Measurements from ENCODE around the gene HYAL2.

DNA sequence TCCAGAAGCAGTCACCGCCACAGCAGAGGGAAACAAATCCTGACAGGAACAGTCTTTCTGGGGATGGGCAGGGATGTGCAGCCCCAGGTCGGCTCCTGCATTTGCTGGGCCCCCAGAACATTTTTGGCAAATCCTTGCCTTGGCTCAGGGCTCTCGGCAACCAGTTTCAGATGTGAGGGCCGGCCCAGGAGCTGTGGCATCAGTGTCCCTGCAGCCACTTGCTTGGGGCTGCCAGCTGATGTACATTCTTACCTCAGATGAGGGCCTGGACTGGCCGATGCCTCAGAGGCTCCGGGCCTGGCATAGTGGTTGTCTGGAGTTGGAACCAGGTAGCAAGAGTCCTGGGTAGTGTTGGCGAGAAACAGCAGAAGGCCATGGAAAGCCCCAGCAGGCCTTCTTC lies 32.3 kb upstream of the HYAL2 start:
- TF ChIP-seq, protein P1, sequence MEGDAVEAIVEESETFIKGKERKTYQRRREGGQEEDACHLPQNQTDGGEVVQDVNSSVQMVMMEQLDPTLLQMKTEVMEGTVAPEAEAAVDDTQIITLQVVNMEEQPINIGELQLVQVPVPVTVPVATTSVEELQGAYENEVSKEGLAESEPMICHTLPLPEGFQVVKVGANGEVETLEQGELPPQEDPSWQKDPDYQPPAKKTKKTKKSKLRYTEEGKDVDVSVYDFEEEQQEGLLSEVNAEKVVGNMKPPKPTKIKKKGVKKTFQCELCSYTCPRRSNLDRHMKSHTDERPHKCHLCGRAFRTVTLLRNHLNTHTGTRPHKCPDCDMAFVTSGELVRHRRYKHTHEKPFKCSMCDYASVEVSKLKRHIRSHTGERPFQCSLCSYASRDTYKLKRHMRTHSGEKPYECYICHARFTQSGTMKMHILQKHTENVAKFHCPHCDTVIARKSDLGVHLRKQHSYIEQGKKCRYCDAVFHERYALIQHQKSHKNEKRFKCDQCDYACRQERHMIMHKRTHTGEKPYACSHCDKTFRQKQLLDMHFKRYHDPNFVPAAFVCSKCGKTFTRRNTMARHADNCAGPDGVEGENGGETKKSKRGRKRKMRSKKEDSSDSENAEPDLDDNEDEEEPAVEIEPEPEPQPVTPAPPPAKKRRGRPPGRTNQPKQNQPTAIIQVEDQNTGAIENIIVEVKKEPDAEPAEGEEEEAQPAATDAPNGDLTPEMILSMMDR (IDR thresholded peaks at IDR 0.05) = no peak
- no peak for TF ChIP-seq POLR2A (IDR thresholded peaks at IDR 0.05)

Measured in uterus (tissue), 2 donors.